Urinary bladder (tissue), 4 donors: ENCODE data around the gene MDC1. TPM values are rescaled to one million over a fixed set of nuclear protein-coding genes. Genes with fewer than 3 reads are reported as not detected.

Source experiments
- DNase-seq: peaks from one replicate; pipeline ENCODE4 v3.0.0-alpha.2; 2015; ENCODE audit errors: extremely low spot score
- H3K27ac ChIP-seq: one replicate; pipeline ENCODE4 v1.5.1; 2013; ENCODE audit warnings: low read depth, mild to moderate bottlenecking, moderate library complexity
- H3K36me3 ChIP-seq: one replicate; pipeline ENCODE4 v1.6.1; 2013; ENCODE audit warnings: mild to moderate bottlenecking, moderate library complexity; ENCODE audit not compliant: insufficient read depth
- H3K4me1 ChIP-seq: one replicate; pipeline ENCODE4 v1.6.1; 2013; ENCODE audit warnings: mild to moderate bottlenecking, moderate library complexity; ENCODE audit not compliant: insufficient read depth
- H3K4me3 ChIP-seq: one replicate; pipeline ENCODE4 v1.5.1; 2013; ENCODE audit warnings: low read depth, low read length
- WGBS: extraction: QIAGEN DNeasy Blood & Tissue Kit; methylation state at CpG from one replicate; pipeline ENCODE4 v1.1.7; 2013; 5-methylcytosine and 5-hydroxymethylcytosine counted together
- polyA plus RNA-seq: library from polyadenylated mRNA; stranded (reverse); fragments of 200-250 nt; gene quantifications from one replicate; pipeline ENCODE4 v1.2.3, GENCODE V29; 2013
- small RNA-seq: library from RNA; depleted of rRNA; stranded (forward); fragments of <200 nt; gene quantifications from one replicate; pipeline ENCODE3, GENCODE V24; 2014
- total RNA-seq: library from RNA; depleted of rRNA; stranded (reverse); fragments of >200 nt; gene quantifications from one replicate; pipeline ENCODE4 v1.2.3, GENCODE V29; 2014
- donor health status: healthy with polysubstance abuse.
- donor health status: healthy.

MDC1 gene
- total and polyA plus RNA-seq, 2 donors, result 9.8 to 18.3 TPM

DNA sequence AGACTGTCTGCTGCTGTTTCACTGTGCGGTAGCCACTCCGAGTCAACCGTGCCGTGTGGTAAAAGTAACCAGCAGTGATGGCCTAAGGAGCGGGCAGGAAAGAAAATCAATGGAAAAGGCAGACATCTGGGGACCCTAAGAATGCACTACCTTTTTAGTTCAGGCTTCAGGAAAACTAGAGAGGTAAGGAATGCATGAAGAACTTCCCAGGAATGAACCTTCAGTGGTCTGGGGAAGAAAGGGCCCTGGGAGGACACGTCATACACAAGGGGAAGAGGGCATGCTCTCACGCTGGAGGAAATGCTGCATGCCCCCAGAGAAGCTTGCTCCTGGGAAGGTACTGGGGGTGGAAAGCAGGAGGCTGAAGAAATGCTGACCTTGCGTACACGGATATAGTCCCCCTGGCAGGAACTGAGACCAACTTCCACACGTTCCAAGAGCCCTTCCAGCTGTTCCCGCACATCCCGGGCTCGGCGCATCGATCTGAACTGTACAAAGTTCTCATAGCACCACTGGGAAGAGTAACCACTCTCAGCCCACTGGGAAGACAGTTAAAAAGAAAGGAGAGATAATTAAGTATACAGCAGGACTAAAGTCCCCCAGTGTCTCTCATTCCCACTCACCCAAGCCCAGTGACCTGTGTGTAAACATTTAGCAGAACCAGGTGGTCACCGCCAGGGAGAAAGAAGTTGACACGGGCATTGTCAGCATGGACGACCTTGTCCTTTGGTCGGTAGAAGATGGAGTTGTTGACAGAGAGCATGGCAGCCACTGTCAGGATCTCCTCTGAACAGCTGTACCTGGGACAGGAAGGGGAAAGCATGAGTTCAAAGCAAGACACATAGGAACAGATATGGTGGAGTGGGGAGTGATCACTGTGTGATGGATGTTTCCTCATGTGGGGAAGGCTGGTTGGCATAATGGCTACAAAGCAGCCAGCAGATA lies 62.0 kb downstream of the MDC1 start:
- H3K27ac ChIP-seq, result no peak overlapping the region
- H3K4me1 ChIP-seq, result no peaks in the 10 kb centered on the region
- H3K36me3 ChIP-seq, result peaks cover 3% of the 10 kb centered on the region
- DNase-seq, result no peak
- WGBS, result 90% methylated on average over 19 of the region's 19 CpGs
- H3K4me3 ChIP-seq, result no peak overlapping the region

DNA sequence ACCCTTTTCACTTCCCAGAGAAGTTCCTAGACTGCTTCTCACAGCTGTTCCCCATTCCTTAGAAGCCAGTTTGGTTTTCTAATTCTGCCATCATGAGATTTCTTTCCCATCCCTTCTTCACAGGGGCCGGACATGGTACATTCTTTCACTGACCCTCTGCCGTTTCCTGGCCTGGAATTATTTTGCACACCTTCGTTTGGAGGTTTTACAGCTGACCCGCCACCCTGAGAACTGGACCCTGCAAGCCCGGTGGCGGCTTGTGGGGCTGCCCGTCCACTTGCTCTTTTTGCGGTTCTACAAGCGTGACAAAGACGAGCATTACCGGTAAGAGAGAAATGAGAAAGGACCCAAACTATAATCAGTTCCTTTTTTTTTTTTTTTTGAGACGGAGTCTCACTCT lies 65.9 kb downstream of the MDC1 start:
- Histone ChIP-seq H3K36me3 (peaks cover 3% of the 10 kb centered on the region), H3K27ac (no peak overlapping the region), H3K4me1 (no peaks in the 10 kb centered on the region), H3K4me3 (no peak overlapping the region)
- WGBS, result 87% methylated on average over 12 of the region's 12 CpGs
- no peak for DNase-seq

Small RNA genes lying within 50 kb of the gene (small RNA-seq; reads per million reads assigned to genes)
- gene RF00019 (not detected), gene RN7SL353P (not detected)

Other genes with a start within 250 kb of the MDC1 start
- gene HLA-E, start 227.8 kb downstream of the MDC1 start, total RNA-seq, result 141 TPM
- gene HLA-E, start 227.8 kb downstream of the MDC1 start, polyA plus RNA-seq, result 564 TPM
- 30.9 TPM for gene GNL1, start 160.8 kb downstream of the MDC1 start, total RNA-seq
- 63.7 TPM for gene GNL1, start 160.8 kb downstream of the MDC1 start, polyA plus RNA-seq
- 8.5 TPM for gene PRR3, start 160.0 kb downstream of the MDC1 start, total RNA-seq
- 11.0 TPM for gene PRR3, start 160.0 kb downstream of the MDC1 start, polyA plus RNA-seq
- gene ABCF1, start 145.8 kb downstream of the MDC1 start, total RNA-seq, result 16.0 TPM
- gene ABCF1, start 145.8 kb downstream of the MDC1 start, polyA plus RNA-seq, result 42.8 TPM
- 18.2 TPM for gene PPP1R10, start 100.0 kb downstream of the MDC1 start, total RNA-seq
- 25.6 TPM for gene PPP1R10, start 100.0 kb downstream of the MDC1 start, polyA plus RNA-seq
- 64.7 TPM for gene MRPS18B, start 99.4 kb downstream of the MDC1 start, total RNA-seq
- gene MRPS18B, start 99.4 kb downstream of the MDC1 start, polyA plus RNA-seq, result 58.6 TPM
- gene ATAT1, start 90.4 kb downstream of the MDC1 start, total RNA-seq, result 9.4 TPM
- gene ATAT1, start 90.4 kb downstream of the MDC1 start, polyA plus RNA-seq, result 7.6 TPM
- gene C6orf136, start 70.1 kb downstream of the MDC1 start, total RNA-seq, result 6.3 TPM
- 15.9 TPM for gene C6orf136, start 70.1 kb downstream of the MDC1 start, polyA plus RNA-seq
- 16.8 TPM for gene DHX16, start 44.3 kb downstream of the MDC1 start, total RNA-seq
- 29.5 TPM for gene DHX16, start 44.3 kb downstream of the MDC1 start, polyA plus RNA-seq
- 32.7 TPM for gene PPP1R18, start 30.6 kb downstream of the MDC1 start, total RNA-seq
- 81.9 TPM for gene PPP1R18, start 30.6 kb downstream of the MDC1 start, polyA plus RNA-seq
- 7.0 TPM for gene NRM, start 26.3 kb downstream of the MDC1 start, total RNA-seq
- 20.3 TPM for gene NRM, start 26.3 kb downstream of the MDC1 start, polyA plus RNA-seq
- gene TUBB, start 3.1 kb upstream of the MDC1 start, total RNA-seq, result 376 TPM
- 332 TPM for gene TUBB, start 3.1 kb upstream of the MDC1 start, polyA plus RNA-seq
- 40.0 TPM for gene FLOT1, start 25.4 kb upstream of the MDC1 start, total RNA-seq
- gene FLOT1, start 25.4 kb upstream of the MDC1 start, polyA plus RNA-seq, result 298 TPM
- 4.8 TPM for gene IER3, start 27.3 kb upstream of the MDC1 start, total RNA-seq
- gene IER3, start 27.3 kb upstream of the MDC1 start, polyA plus RNA-seq, result 71.9 TPM
- 33.8 TPM for gene DDR1, start 167.2 kb upstream of the MDC1 start, total RNA-seq
- gene DDR1, start 167.2 kb upstream of the MDC1 start, polyA plus RNA-seq, result 44.7 TPM
- gene GTF2H4, start 190.9 kb upstream of the MDC1 start, total RNA-seq, result 26.2 TPM
- gene GTF2H4, start 190.9 kb upstream of the MDC1 start, polyA plus RNA-seq, result 25.7 TPM
- 14.4 TPM for gene VARS2, start 197.0 kb upstream of the MDC1 start, total RNA-seq
- 10.3 TPM for gene VARS2, start 197.0 kb upstream of the MDC1 start, polyA plus RNA-seq
- not detected for gene SFTA2, start 214.9 kb upstream of the MDC1 start, total RNA-seq
- not detected for gene SFTA2, start 214.9 kb upstream of the MDC1 start, polyA plus RNA-seq
- gene MUCL3, start 223.7 kb upstream of the MDC1 start, total RNA-seq, result not detected
- gene MUCL3, start 223.7 kb upstream of the MDC1 start, polyA plus RNA-seq, result not detected